GM18526 (cell line): Measurements from ENCODE around the gene OR11A1.

Source experiments
- POLR2A ChIP-seq: IDR thresholded peaks from 3 replicates; pipeline ENCODE4 v1.6.1; 2011; ENCODE audit not compliant: insufficient read length; ENCODE audit errors: extremely low read depth

The OR11A1 gene

DNA sequence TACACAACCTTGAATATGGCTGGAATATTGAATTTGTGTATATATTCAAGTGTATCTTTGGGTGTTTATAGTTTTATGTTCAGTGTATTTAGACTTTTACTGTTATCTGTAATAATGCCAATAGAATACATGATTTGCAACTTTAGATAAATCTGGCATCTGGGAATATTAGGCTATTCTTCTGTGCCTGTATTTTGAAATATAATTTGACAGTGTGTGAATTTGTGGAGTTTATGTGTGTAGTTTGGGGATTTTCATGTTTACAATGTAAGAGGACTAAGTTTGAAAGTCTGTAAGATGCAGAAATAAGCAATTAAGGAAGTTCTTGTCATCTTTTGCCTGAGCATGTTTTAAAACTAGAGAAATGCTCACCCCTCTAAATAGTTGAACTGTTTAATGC is 17.9 kb downstream of the OR11A1 start, which contains the start of gene OR10C1:
Gene OR10C1, plus strand, starts transcription at position 301 of the 400 bp plus-strand sequence. CDS start 710 bp downstream, outside the sequence.
- TF ChIP-seq POLR2A: no peak

DNA sequence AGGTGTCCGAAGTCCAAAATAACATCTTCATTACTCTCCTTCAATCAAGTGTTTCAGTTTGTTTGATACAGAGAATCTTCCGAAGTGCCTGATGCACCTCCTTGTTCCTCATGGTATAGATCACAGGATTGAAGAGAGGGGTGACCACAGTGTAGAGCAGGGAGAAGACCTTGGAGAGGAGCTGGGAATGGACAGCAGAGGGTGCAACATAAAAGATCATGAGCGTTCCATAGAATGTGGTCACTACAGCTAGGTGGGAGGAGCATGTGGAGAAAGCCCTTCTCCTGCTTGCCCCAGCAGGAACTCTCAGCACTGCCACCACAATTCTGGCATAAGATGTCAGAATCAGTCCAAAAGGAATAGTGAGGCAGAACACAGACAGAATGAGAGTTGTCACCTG is 30.2 kb downstream of the OR11A1 start:
- no peak for TF ChIP-seq POLR2A

DNA sequence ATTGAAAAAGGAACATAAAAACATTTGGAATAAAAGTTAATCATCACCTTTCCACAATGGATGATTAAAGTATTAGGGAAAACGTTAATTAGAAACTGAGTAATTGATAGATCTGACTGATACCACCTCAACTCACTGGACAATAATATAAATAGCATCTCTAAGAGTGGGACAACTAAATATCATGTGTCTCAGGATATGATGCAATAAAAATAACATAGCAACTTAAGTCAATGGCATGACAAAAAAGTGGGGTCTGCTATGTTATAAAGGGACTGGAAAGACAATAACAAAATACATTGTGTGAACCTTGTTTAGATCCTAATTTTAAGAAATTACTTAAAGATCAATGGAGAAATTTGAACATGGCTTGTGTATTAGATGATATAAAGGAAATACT is 31.8 kb downstream of the OR11A1 start:
- TF ChIP-seq POLR2A: no peak

DNA sequence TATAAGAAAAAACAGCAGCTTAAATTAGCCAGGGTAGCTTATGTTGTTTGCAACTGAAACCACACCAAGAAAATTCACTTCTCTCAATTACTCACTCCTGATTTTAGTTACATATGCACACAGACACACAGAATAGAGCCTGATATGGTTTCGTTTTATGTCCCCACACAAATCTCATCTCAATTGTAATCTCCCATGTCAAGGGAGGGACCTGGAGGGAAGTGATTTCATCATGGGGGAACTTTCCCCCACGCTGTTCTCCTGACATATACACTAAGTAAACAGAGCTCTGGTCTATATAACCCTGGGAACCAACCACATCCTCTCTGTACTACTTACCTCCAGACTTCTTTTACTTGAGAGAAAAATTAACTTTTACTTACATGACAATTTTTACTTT is 32.3 kb downstream of the OR11A1 start:
- TF ChIP-seq POLR2A: no peak

DNA sequence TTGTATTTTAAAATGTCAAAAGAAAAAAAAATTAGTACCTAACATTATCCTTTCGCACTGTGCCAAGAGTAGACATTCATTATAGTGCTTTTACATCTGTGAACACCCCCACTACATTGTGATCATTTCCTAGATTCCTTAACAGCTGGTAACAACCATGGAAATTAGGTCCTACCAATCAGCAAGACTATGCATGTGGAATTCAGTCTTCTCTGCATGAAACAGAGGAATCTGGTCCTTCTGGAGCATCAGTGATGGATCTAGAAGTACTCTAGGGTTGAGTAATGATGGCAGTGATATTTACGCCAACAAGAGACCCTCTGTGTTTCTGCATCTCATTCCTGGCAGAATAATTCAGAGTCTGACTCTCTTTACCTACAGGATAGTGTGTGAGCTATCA is 32.7 kb downstream of the OR11A1 start:
- no peak for TF ChIP-seq POLR2A

DNA sequence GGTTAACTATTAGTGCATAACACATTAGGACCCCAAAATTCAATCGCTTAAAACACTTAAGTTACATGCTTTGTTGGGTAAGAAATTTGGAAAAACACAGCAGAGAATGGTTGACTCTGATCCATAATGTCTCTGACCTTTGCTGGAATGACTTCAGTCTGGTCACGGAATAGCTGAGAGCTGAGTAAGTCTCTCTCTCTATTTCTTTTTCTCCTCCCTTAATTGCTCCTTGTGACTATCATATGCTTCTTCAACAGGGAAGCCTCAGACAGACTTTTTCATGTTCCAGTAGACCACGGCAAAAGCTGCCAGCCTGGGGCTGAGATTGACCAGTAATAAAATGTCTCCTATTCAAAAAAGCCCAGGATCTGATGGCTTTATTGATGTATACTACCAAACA is 37.4 kb downstream of the OR11A1 start:
- no peak for TF ChIP-seq POLR2A

DNA sequence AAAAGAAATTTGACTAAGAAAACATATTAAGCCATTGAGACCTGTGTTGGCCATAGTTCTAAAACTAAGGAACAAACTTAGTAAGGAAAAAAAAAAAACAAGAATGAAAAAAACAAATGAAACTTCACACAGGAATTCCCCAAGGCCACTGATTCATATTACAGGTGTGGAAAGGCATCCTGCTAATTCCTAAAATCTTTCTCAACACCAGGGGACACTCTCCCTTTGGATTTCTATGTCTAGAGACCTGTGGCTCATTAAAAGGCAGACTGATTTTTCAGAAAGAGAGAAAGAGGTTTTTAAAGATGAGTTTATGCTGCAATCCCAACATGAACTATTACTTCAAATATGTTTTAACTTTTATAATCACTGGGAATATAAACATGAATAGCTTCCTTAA is 42.3 kb downstream of the OR11A1 start, which contains the start of gene OR12D1:
Gene OR12D1, plus strand, starts transcription at position 341 of the 400 bp plus-strand sequence.
- TF ChIP-seq POLR2A: no peak

DNA sequence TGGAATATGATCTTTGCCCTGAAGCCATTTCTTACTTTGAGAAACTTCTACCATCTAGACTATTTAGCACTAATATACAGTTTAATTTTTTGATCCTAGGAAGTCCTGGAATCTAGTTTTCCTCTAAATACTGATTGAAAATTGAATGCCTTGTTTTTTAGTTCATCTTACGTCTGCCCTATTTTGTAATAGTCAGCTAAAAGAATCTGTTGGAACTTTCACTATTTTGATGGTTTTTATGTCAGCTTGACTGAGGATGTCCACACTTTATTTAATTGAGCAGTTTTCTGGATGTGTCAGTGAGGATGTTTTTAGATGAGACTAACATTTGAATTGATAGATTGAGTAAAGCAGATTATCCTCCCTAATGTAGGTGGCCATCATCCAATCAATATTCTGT is 53.1 kb downstream of the OR11A1 start:
- no peak for TF ChIP-seq POLR2A

DNA sequence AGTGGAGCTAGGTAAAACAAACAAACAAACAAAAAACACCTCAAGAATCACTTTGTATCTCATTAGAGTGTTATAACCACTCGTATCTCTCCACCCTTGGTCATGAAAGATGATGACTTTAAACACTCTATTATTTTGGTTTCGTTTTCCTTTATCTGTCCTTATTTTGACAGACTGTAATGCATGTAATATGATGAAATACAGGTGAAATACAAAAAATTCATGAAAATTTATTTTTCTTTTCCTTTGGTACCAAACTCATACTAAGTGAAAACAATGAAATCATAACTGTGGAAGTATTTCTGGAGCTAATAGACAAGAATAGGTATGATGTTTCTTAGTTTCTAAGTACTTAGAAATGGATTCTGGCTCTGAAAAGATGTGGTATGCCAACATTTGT is 57.3 kb downstream of the OR11A1 start:
- no peak for TF ChIP-seq POLR2A

DNA sequence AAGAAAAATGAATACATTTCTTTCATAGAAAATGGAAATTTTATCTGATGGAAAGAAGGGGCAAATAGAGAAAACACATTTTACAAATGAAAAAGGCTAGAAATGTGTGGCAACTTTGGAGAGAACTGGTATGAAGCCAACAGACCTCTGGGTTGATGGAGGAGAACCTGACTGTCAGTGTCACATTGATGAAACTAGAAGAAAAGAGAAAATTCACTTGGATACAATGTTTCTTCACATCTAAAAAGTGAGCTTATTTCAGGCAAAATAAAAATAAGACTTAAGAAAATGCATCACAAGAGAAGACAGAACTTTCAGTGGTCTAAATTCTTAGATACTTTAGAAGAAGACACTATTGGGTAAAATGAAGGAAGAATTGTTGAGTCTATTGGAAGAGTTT is 61.5 kb downstream of the OR11A1 start, which contains the start of gene OR12D2:
Gene OR12D2, plus strand, starts transcription at position 301 of the 400 bp plus-strand sequence. CDS start 1,069 bp downstream, outside the sequence.
- no peak for TF ChIP-seq POLR2A

DNA sequence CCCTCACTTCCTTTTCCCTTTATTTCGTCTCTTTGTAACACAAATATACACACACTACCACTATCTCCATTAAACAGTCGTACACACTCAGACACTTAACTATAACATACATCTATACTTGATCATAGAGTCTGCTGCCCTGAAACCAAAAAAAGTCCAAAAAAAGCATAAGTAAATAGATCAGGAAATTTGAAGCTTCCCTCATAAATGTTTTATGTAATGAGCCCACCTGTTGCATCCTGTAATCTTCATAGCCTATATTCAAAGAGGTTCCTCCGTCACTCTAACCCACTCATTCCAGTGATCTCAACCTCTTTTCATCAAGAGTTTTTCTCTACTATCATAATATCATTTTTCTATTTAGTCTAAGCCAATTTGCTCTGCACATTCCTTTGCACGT is 68.3 kb downstream of the OR11A1 start:
- no peak for TF ChIP-seq POLR2A

DNA sequence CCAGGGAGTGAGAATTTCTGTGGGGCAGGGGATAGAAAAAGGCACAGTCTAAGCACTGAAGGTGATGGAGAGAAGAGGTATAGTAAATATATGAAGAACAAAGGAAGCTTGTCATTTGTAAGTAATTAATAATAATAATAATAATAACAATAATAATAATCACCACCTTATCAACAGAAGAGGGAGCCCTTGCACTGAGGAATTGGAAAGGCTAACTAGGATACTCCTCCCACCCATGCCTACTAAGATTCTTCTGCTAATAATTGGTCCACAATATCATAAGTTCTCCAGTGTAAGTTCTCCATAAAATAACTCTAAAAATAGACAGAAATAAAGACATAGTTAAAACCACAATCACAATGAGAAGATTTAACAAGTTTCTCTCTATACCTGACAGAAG is 80.9 kb downstream of the OR11A1 start:
- TF ChIP-seq POLR2A: no peak
